Activated CD8-positive, alpha-beta memory T cell treated with anti-CD3 and anti-CD28 coated beads, Interleukin-2, amount 50 U/mL, for 24 hours (primary cell): ENCODE measurements around the gene TRPM1.

ENCODE experiments used
- DNase-seq: peaks from one replicate; pipeline ENCODE4 v3.0.0-alpha.2; 2020; ENCODE audit errors: extremely low read depth

TRPM1 gene

GRCh38 chr15:31083370-31083780, 18.1 kb downstream of the TRPM1 start:
- no peak for DNase-seq

- no peak for DNase-seq
Observed at GRCh38 chr15:31082771-31083369, 18.7 kb downstream of the TRPM1 start.

- no peak for DNase-seq
Observed at GRCh38 chr15:31081588-31082250, 19.8 kb downstream of the TRPM1 start.

- DNase-seq: no peak
Observed at GRCh38 chr15:31081056-31081455, 20.5 kb downstream of the TRPM1 start.

- DNase-seq: no peak
Observed at GRCh38 chr15:31080591-31081014, 20.9 kb downstream of the TRPM1 start.

GRCh38 chr15:31079519-31079918, 22.0 kb downstream of the TRPM1 start:
- no peak for DNase-seq

GRCh38 chr15:31078471-31078870, 23.1 kb downstream of the TRPM1 start:
- DNase-seq: no peak

- no peak for DNase-seq
Observed at GRCh38 chr15:31077941-31078340, 23.6 kb downstream of the TRPM1 start.

GRCh38 chr15:31077181-31077580, 24.3 kb downstream of the TRPM1 start:
- no peak for DNase-seq

- DNase-seq: no peak
Observed at GRCh38 chr15:31074321-31074720, 27.2 kb downstream of the TRPM1 start.

GRCh38 chr15:31070867-31071266, 30.7 kb downstream of the TRPM1 start:
- no peak for DNase-seq

- DNase-seq: no peak
Observed at GRCh38 chr15:31069360-31070000, 32.0 kb downstream of the TRPM1 start.

GRCh38 chr15:31067890-31068603, 33.5 kb downstream of the TRPM1 start:
- DNase-seq: no peak

- no peak for DNase-seq
Observed at GRCh38 chr15:31065824-31066223, 35.7 kb downstream of the TRPM1 start.

GRCh38 chr15:31062911-31063310, 38.6 kb downstream of the TRPM1 start:
- DNase-seq: no peak

GRCh38 chr15:31062310-31062847, 39.1 kb downstream of the TRPM1 start:
- no peak for DNase-seq

- DNase-seq: no peak
Observed at GRCh38 chr15:31060429-31061140, 40.9 kb downstream of the TRPM1 start.

GRCh38 chr15:31058236-31058962, 43.1 kb downstream of the TRPM1 start:
- no peak for DNase-seq

GRCh38 chr15:31051496-31052080, 49.9 kb downstream of the TRPM1 start:
- no peak for DNase-seq

- DNase-seq: no peak
Observed at GRCh38 chr15:31050953-31051352, 50.6 kb downstream of the TRPM1 start.
